HepG2 (cell line): ENCODE data around the gene TSNAXIP1. TPM values are rescaled to one million over a fixed set of nuclear protein-coding genes. Genes with fewer than 3 reads are reported as not detected.

Experiments used
- DDIT3 ChIP-seq: sonication (generic); formaldehyde crosslinking; IDR thresholded peaks from 2 replicates; pipeline ENCODE4 v1.4.0; 2020; ENCODE audit warnings: mild to moderate bottlenecking, missing genetic modification reagents
- HBP1 ChIP-seq: IDR thresholded peaks from 2 replicates; pipeline ENCODE4 v1.6.1; 2016; ENCODE audit warnings: low read depth, control low read depth
- KAT2B ChIP-seq: fragments of 150-350 bp; IDR thresholded peaks from 2 replicates; pipeline ENCODE4 v1.6.1; 2014; ENCODE audit warnings: low read depth, low read length, borderline replicate concordance
- PLRG1 ChIP-seq: fragments of 450-650 bp; conservative IDR thresholded peaks from 2 replicates; pipeline ENCODE4 v1.6.1; 2016
- POGK ChIP-seq: sonication (generic); formaldehyde crosslinking; conservative IDR thresholded peaks from 2 replicates; pipeline ENCODE4 v1.8.0; 2022; ENCODE audit warnings: mild to moderate bottlenecking, moderate library complexity, missing genetic modification reagents
- TBP ChIP-seq: sonication (generic); formaldehyde crosslinking; IDR thresholded peaks from 2 replicates; pipeline ENCODE4 v1.5.0; 2020; ENCODE audit warnings: missing genetic modification reagents
- TBX3 ChIP-seq: fragments of 450-650 bp; IDR thresholded peaks from 2 replicates; pipeline ENCODE4 v1.6.1; 2017; ENCODE audit warnings: antibody characterized with exemption, mild to moderate bottlenecking, inconsistent platforms, borderline replicate concordance
- ZFP37 ChIP-seq: sonication (generic); formaldehyde crosslinking; IDR thresholded peaks from 2 replicates; pipeline ENCODE4 v1.4.0; 2020; ENCODE audit warnings: missing genetic modification reagents, borderline replicate concordance
- ZFP41 ChIP-seq: sonication (generic); formaldehyde crosslinking; IDR thresholded peaks from 2 replicates; pipeline ENCODE4 v1.4.0; 2020; ENCODE audit warnings: mild to moderate bottlenecking, missing genetic modification reagents, borderline replicate concordance
- ZMYM4 ChIP-seq: sonication (generic); formaldehyde crosslinking; IDR thresholded peaks from 2 replicates; pipeline ENCODE4 v1.8.1; 2023; ENCODE audit warnings: mild to moderate bottlenecking, missing genetic modification reagents
- ZNF180 ChIP-seq: sonication (generic); formaldehyde crosslinking; IDR thresholded peaks from 2 replicates; pipeline ENCODE4 v1.4.0; 2020; ENCODE audit warnings: low read depth, missing genetic modification reagents, borderline replicate concordance
- ZNF225 ChIP-seq: sonication (generic); formaldehyde crosslinking; IDR thresholded peaks from 2 replicates; pipeline ENCODE4 v1.4.0; 2020; ENCODE audit warnings: mild to moderate bottlenecking, missing genetic modification reagents
- ZNF317 ChIP-seq: sonication (generic); formaldehyde crosslinking; IDR thresholded peaks from 2 replicates; pipeline ENCODE4 v1.5.0; 2020; ENCODE audit warnings: mild to moderate bottlenecking, missing genetic modification reagents
- ZNF567 ChIP-seq: sonication (generic); formaldehyde crosslinking; IDR thresholded peaks from 2 replicates; pipeline ENCODE4 v1.8.1; 2023; ENCODE audit warnings: mild to moderate bottlenecking, missing genetic modification reagents, borderline replicate concordance
- ZNF574 ChIP-seq: sonication (generic); formaldehyde crosslinking; IDR thresholded peaks from 2 replicates; pipeline ENCODE4 v1.4.0; 2020; ENCODE audit warnings: missing genetic modification reagents
- ZNF652 ChIP-seq: IDR thresholded peaks from 2 replicates; pipeline ENCODE4 v1.6.1; 2016; ENCODE audit warnings: low read depth, borderline replicate concordance
- ZNF781 ChIP-seq: sonication (generic); formaldehyde crosslinking; IDR thresholded peaks from 2 replicates; pipeline ENCODE4 v1.5.1; 2020; ENCODE audit warnings: borderline replicate concordance, mild to moderate bottlenecking, missing genetic modification reagents; ENCODE audit errors: not compliant biosample characterization
- polyA plus RNA-seq, 8 experiments: library from polyadenylated mRNA; depleted of rRNA in 3 of 8; stranded (reverse) in 7 of 8; unstranded in 1 of 8; fragments of >200 nt; fragmentation: Illumina TruSeq in 4 of 8; extraction: Trizol in 4 of 8; gene quantifications; 2 replicates each; pipeline versions ENCODE4 v1.2.1 to v1.2.3, GENCODE V29; 2011 to 2016; ENCODE audit warnings: low read depth in 4 of 8, missing spikeins in 1 of 8, mixed read lengths in 1 of 8; ENCODE audit not compliant: insufficient read depth in 1 of 8
- total RNA-seq, 5 experiments: library from RNA; depleted of rRNA; stranded (reverse); fragments of >200 nt; fragmentation: Illumina TruSeq; extraction: Trizol; gene quantifications; 2 replicates each; pipeline ENCODE4 v1.2.3, GENCODE V29; 2016; ENCODE audit warnings: low read depth in 1 of 5
- TF ChIP-seq, protein P1 (sequence below): IDR thresholded peaks from 2 replicates; pipeline ENCODE4 v1.6.1; 2016; ENCODE audit warnings: missing compliant biosample characterization, missing genetic modification reagents, borderline replicate concordance

Gene TSNAXIP1
- total and polyA plus RNA-seq, 2 of the 13 experiments (the other 11 are each of a cell fraction or from before 2014, with no cell fraction given), result 0.37 to 0.86 TPM

GRCh38 chr16:67805718-67806427 is 816 bp upstream of the TSNAXIP1 start (continued):
- TF ChIP-seq ZNF574 (no peak), ZNF317 (CRISPR knock-in tag) (no peak; the same call in 1 of the 2 replicates), DDIT3 (CRISPR knock-in tag) (no peak), TBX3 (no peak), HBP1 (CRISPR knock-in tag) (no peak), KAT2B (no peak), ZNF567 (CRISPR knock-in tag) (no peak), PLRG1 (no peak), ZNF781 (CRISPR knock-in tag) (peak; percentile 34), POGK (CRISPR knock-in tag) (peak; percentile 26; the same call in 1 of the 2 replicates), ZNF180 (CRISPR knock-in tag) (no peak), ZNF225 (CRISPR knock-in tag) (peak; percentile 23; the same call in 1 of the 2 replicates), ZFP37 (CRISPR knock-in tag) (peak; percentile 40; the same call in 1 of the 2 replicates), TBP (0 out of 2 replicates have a peak, but pooled peaks have one; percentile 9), ZNF652 (no peak), ZFP41 (CRISPR knock-in tag) (no peak), ZMYM4 (CRISPR knock-in tag) (no peak)
- TF ChIP-seq, protein P1, sequence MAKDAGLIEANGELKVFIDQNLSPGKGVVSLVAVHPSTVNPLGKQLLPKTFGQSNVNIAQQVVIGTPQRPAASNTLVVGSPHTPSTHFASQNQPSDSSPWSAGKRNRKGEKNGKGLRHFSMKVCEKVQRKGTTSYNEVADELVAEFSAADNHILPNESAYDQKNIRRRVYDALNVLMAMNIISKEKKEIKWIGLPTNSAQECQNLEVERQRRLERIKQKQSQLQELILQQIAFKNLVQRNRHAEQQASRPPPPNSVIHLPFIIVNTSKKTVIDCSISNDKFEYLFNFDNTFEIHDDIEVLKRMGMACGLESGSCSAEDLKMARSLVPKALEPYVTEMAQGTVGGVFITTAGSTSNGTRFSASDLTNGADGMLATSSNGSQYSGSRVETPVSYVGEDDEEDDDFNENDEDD (CRISPR knock-in tag), result no peak
